A375 (cell line): ENCODE measurements around the gene SRPX2. TPM values are rescaled to one million over a fixed set of nuclear protein-coding genes. Genes with fewer than 3 reads are reported as not detected.

Experiments
- total RNA-seq: library from RNA; depleted of rRNA; stranded (reverse); fragments of >200 nt; shearing (Covaris generic); gene quantifications from 2 replicates; pipeline ENCODE4 v1.2.3, GENCODE V29; 2014; rRNA removed

The SRPX2 gene
- 16.0 and 17.7 TPM in 2 replicates for total RNA-seq

DNA sequence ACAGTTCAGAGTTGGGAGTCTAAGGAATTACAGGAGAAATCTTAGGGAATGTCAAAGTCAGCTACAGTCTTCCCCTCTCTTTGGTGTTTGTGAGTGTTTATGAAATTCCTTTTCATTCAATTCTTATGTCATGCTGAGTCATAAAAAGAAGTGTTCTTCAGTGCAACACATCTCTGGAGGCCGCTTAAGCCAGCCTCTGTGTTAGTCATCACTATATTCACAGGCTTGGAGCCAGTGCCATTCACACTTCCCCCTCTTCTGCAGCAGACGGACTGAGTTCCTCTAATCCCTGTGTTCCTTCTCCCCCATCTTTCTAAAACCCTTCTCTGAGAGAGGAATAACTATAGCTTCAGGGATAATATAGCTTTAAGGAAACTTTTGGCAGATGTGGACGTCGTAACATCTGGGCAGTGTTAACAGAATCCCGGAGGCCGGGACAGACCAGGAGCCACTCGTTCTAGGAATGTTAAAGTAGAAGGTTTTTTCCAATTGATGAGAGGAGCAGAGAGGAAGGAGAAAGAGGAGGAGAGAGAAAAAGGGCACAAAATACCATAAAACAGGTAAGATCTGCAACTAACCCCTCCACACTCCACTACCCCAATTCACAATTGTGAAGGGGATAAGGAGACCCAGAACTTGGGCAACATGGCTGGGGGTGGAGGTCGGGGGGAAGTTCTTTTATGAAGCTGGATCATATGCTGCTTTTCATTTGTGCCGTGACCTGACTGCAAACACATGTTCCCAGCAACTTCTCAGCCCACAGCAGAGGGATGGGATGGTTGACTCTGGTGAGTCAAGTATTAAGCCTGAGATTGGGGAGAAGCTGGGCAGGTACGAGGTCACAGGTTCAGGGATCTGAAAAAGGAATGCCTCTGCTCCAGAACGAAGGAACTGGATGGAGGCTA lies at the start of gene SRPX2:
TSS of gene SRPX2 (plus strand) at position 244 of the 905 bp plus-strand sequence. CDS start 2,124 bp downstream, outside the sequence.

DNA sequence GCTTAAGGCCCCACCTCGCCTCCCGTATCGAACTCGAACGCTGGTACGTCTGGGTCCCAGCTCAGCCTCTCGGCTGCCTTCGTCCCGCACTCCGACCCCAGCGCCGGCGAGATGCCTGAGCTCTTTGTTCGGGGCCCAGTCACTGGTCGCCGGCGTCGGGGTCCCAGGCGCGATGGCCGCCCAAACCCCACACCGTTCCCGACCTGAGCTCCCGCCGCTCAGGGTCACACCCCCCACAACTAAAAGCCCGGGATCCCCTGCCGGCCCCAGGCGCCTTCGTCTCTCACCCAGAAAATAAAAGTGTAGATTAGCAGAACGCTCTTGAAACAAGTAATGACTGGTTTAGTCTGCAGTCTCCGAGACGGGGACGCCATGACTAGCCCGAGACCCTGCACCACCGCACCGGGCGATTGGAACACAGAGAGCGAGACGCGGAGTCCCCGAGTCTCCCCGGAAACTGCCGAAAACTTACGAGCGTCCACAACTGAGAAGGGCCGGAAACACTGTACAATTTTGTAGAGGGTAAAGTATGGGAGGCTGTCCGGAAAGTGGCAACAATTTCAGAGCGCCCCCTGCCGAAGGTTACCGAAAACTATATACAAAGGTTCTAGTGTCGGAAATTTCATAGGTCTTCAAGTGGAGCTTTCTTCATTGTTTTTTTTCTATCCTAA lies 7.5 kb upstream of the SRPX2 start, which contains the start of gene TSPAN6:
TSS of gene TSPAN6 (minus strand) at position 486 of the 671 bp plus-strand sequence. CDS start at position 374, 112 bp downstream.

Other genes with a start within 250 kb of the SRPX2 start
- under 0.01 TPM in 1 of 2 replicates, not detected in the other for gene PCDH19, start 233.9 kb upstream of the SRPX2 start, total RNA-seq
- not detected in 2 replicates for gene TNMD, start 59.3 kb upstream of the SRPX2 start, total RNA-seq
- gene TSPAN6, start 7.4 kb upstream of the SRPX2 start, total RNA-seq, result 6.9 and 9.9 TPM in 2 replicates
- 1.3 and 1.8 TPM in 2 replicates for gene SYTL4, start 87.9 kb downstream of the SRPX2 start, total RNA-seq
- 46.0 and 49.9 TPM in 2 replicates for gene CSTF2, start 176.2 kb downstream of the SRPX2 start, total RNA-seq
- gene NOX1, start 230.2 kb downstream of the SRPX2 start, total RNA-seq, result not detected in 2 replicates